ENCODE data around the gene POTEB2.
"Not testable (repeated sequence)": the region's sequence is repeated elsewhere in the genome, so short reads cannot be mapped to it uniquely, and the experiment has no call there.

The POTEB2 gene

GRCh38 chr15:20866214-20866613, at the start of gene POTEB2:
POTEB2 (minus strand) TSS chr15:20866314; CDS start chr15:20866281, 33 bp downstream.
- DNase-seq, result not testable (repeated sequence)

GRCh38 chr15:20879916-20880315, 13.8 kb upstream of the POTEB2 start:
- DNase-seq, result not testable (repeated sequence)

- DNase-seq, result not testable (repeated sequence)
These were observed 12.3 kb upstream of the POTEB2 start for GRCh38 chr15:20878464-20878863.

GRCh38 chr15:20877819-20878218, 11.7 kb upstream of the POTEB2 start:
- not testable (repeated sequence) for DNase-seq

Data from AML-193 (cell line).